Pancreas (tissue), 10 donors: ENCODE measurements around the gene TOMM40L. TPM values are rescaled to one million over a fixed set of nuclear protein-coding genes. Genes with fewer than 3 reads are reported as not detected.
A peak's percentile ranks its signal among the peaks of the same experiment; 100 is the strongest.

Source experiments
- ATAC-seq, 4 donors: fragments of 200-7000 bp; cut with Tn5 transposase; one replicate each; pipeline versions ENCODE4 v1.8.0 to v1.9.1; 2020; ENCODE audit warnings: mild to moderate bottlenecking in 4 of 4, moderate library complexity in 4 of 4
- DNase-seq, 6 donors: peaks; one replicate each; pipeline ENCODE4 v3.0.0-alpha.2; 2020
- FAIRE-seq: peaks from 2 replicates; lab custom pipeline; 2012; peaks lifted over from hg19 to GRCh38; lab: Jason Lieb, UNC
- H3K27ac ChIP-seq, 4 donors: fragments of 200-600 bp; sonication (generic); 1 replicate in 3 of 4; 2 replicates in 1 of 4; pipeline versions ENCODE4 v1.5.0 to v1.8.0; 2020
- H3K27me3 ChIP-seq, 4 donors: fragments of 200-600 bp; one replicate each; pipeline ENCODE4 v1.8.0; 2021
- H3K36me3 ChIP-seq, 3 donors: fragments of 200-600 bp; sonication (generic) in 1 of 3; one replicate each; pipeline versions ENCODE4 v1.5.0 to v1.8.0; 2020 to 2021
- H3K4me1 ChIP-seq, 3 donors: fragments of 200-600 bp; one replicate each; pipeline ENCODE4 v1.8.0; 2021
- H3K4me3 ChIP-seq, 4 donors: fragments of 200-600 bp; sonication (generic) in 2 of 4; one replicate each; pipeline versions ENCODE4 v1.5.0 to v1.8.0; 2020 to 2021
- H3K9me3 ChIP-seq, 4 donors: fragments of 200-600 bp; one replicate each; pipeline ENCODE4 v1.8.0; 2021
- WGBS, 2 donors: extraction: QIAGEN DNeasy Blood & Tissue Kit; methylation state at CpG; one replicate each; pipeline ENCODE4 v1.1.7; 2013; 5-methylcytosine and 5-hydroxymethylcytosine counted together
- intact Hi-C, 3 donors: fragments of 100-400 bp; cut with DNase I; formaldehyde crosslinking; loops; one replicate each; pipeline versions ENCODE4 v1.11.1 to v1.14.2; 2022
- microRNA-seq, 2 donors: library from miRNA; unstranded; fragments of <30 nt; microRNA quantifications; one replicate each; pipeline versions ENCODE4 to v1.1.0, GENCODE V29; 2019 to 2020
- polyA plus RNA-seq, 2 donors: library from polyadenylated mRNA; stranded (reverse); fragments of 200-250 nt; gene quantifications; one replicate each; pipeline ENCODE4 v1.2.3, GENCODE V29; 2013
- total RNA-seq, 6 donors: library from RNA; stranded (reverse); fragmentation: NEBNext Ultra II Directional in 4 of 6; extraction: Animal tissue kit (Norgen Biotek cat#: 25700) in 4 of 6; gene quantifications; one replicate each; pipeline versions ENCODE4 v1.2.1 to v1.2.4, GENCODE V29; 2021 to 2023
- TF ChIP-seq, protein P1 (sequence below), 4 donors: fragments of 200-600 bp; sonication (generic) in 3 of 4; IDR thresholded peaks; one replicate each; pipeline versions ENCODE4 v1.5.0 to v1.8.0; 2021; ENCODE audit warnings: antibody characterized with exemption in 4 of 4
- donor health status: healthy with polysubstance abuse.
- donor health status: DM: no; HTN: no; CAD: no; lungs with moderate emphysema.
- donor health status: DM: no; HTN: no; CAD: no.
- donor health status: control.
- donor health status: control.
- donor health status: Bipolar disorder and iron deficiency.
- donor health status: DM: yes; HTN: yes; CAD: no.
- donor health status: DM: no; HTN: no; CAD: no.
- donor health status: DM: no; HTN: no; CAD: no.
- donor health status: DM: yes; HTN: yes; CAD: no.

TOMM40L gene
- total and polyA plus RNA-seq, 8 donors = 1.4 to 5.6 (median 3.1) TPM

DNA sequence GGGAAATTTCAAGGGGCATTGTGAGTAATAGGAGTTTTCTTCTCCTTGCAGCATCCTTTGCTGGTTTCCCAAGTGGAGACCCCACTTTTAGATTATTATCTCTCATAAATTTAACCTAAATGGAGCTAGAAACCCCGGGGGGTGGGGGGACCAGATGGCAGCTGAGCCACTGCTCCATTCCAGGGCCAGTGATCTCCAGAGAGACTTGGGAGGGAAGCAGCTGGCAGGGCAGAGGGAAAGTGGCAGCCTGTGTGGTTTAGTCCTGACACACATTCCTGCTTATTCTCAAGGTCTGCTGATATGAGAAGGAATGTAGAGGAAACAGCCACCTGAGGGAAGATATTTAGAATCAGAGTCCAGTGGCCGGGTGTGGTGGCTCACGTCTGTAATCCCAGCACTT is 49.0 kb downstream of the TOMM40L start:
- ATAC-seq (peak; percentile 87 to 99 (median 94)), FAIRE-seq (no peak), DNase-seq (peak in 4 of 6 donors; percentile 36 to 62 (median 54))
- Histone ChIP-seq H3K4me3 (no peak overlapping the region), H3K9me3 (no peaks in the 10 kb centered on the region), H3K4me1 (peaks cover 0 to 8% (median 0%) of the 10 kb centered on the region in 3 donors), H3K27ac (no peak overlapping the region), H3K36me3 (no peaks in the 10 kb centered on the region), H3K27me3 (no peaks in the 10 kb centered on the region)
- TF ChIP-seq, protein P1, sequence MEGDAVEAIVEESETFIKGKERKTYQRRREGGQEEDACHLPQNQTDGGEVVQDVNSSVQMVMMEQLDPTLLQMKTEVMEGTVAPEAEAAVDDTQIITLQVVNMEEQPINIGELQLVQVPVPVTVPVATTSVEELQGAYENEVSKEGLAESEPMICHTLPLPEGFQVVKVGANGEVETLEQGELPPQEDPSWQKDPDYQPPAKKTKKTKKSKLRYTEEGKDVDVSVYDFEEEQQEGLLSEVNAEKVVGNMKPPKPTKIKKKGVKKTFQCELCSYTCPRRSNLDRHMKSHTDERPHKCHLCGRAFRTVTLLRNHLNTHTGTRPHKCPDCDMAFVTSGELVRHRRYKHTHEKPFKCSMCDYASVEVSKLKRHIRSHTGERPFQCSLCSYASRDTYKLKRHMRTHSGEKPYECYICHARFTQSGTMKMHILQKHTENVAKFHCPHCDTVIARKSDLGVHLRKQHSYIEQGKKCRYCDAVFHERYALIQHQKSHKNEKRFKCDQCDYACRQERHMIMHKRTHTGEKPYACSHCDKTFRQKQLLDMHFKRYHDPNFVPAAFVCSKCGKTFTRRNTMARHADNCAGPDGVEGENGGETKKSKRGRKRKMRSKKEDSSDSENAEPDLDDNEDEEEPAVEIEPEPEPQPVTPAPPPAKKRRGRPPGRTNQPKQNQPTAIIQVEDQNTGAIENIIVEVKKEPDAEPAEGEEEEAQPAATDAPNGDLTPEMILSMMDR (IDR thresholded peaks at IDR 0.05) = no peak
- intact Hi-C loops = no loop called here
- 9 to 18% methylated on average over 3 of the region's 3 CpGs for WGBS, 2 donors

Small RNAs within 50 kb of the gene (microRNA-seq; reads per million reads assigned to microRNA genes)
- gene MIR5187 = 0 to 0.39 reads per million in 2 donors

Other genes starting within 250 kb of the TOMM40L start
- gene F11R, start 204.9 kb upstream of the TOMM40L start, total RNA-seq = 10 to 100 TPM; 30.0 to 59.5 (median 38.2) TPM
- 10 to 100 TPM; 22.7 to 23.6 TPM for gene F11R, start 204.9 kb upstream of the TOMM40L start, polyA plus RNA-seq
- gene TSTD1, start 187.1 kb upstream of the TOMM40L start, total RNA-seq = 10 to 100 TPM; 24.8 to 43.8 (median 32.1) TPM
- 100 to 1,000 TPM in 1 of 2 donors, 10 to 100 TPM in 1; 69.0 to 131 TPM for gene TSTD1, start 187.1 kb upstream of the TOMM40L start, polyA plus RNA-seq
- gene USF1, start 180.1 kb upstream of the TOMM40L start, total RNA-seq = 10 to 100 TPM; 15.8 to 33.2 (median 21.7) TPM
- gene USF1, start 180.1 kb upstream of the TOMM40L start, polyA plus RNA-seq = 100 to 1,000 TPM in 1 of 2 donors, 10 to 100 TPM in 1; 89.4 to 118 TPM
- 1 to 10 TPM in 4 of 6 donors, under 1 TPM in 2; 0.43 to 9.1 (median 1.9) TPM for gene ARHGAP30, start 156.2 kb upstream of the TOMM40L start, total RNA-seq
- 1 to 10 TPM in 1 of 2 donors, under 1 TPM in 1; 0.70 to 2.0 TPM for gene ARHGAP30, start 156.2 kb upstream of the TOMM40L start, polyA plus RNA-seq
- gene NECTIN4, start 136.5 kb upstream of the TOMM40L start, total RNA-seq = 1 to 10 TPM; 1.7 to 9.3 (median 3.5) TPM
- gene NECTIN4, start 136.5 kb upstream of the TOMM40L start, polyA plus RNA-seq = 1 to 10 TPM; 2.1 to 2.7 TPM
- gene KLHDC9, start 127.7 kb upstream of the TOMM40L start, total RNA-seq = 1 to 10 TPM; 3.2 to 7.9 (median 6.2) TPM
- gene KLHDC9, start 127.7 kb upstream of the TOMM40L start, polyA plus RNA-seq = 10 to 100 TPM in 1 of 2 donors, 1 to 10 TPM in 1; 8.6 to 19.3 TPM
- 10 to 100 TPM in 5 of 6 donors, 1 to 10 TPM in 1; 9.8 to 24.8 (median 18.0) TPM for gene PFDN2, start 108.0 kb upstream of the TOMM40L start, total RNA-seq
- 10 to 100 TPM; 63.8 to 91.6 TPM for gene PFDN2, start 108.0 kb upstream of the TOMM40L start, polyA plus RNA-seq
- gene NIT1, start 108.0 kb upstream of the TOMM40L start, total RNA-seq = 10 to 100 TPM; 17.9 to 25.1 (median 19.9) TPM
- 10 to 100 TPM; 27.7 to 48.4 TPM for gene NIT1, start 108.0 kb upstream of the TOMM40L start, polyA plus RNA-seq
- 10 to 100 TPM; 12.4 to 20.8 (median 15.6) TPM for gene DEDD, start 93.4 kb upstream of the TOMM40L start, total RNA-seq
- gene DEDD, start 93.4 kb upstream of the TOMM40L start, polyA plus RNA-seq = 10 to 100 TPM; 11.1 to 19.7 TPM
- gene UFC1, start 72.1 kb upstream of the TOMM40L start, total RNA-seq = 10 to 100 TPM; 59.5 to 80.7 (median 70.4) TPM
- gene UFC1, start 72.1 kb upstream of the TOMM40L start, polyA plus RNA-seq = 100 to 1,000 TPM in 1 of 2 donors, 10 to 100 TPM in 1; 78.4 to 107 TPM
- gene USP21, start 66.6 kb upstream of the TOMM40L start, total RNA-seq = 10 to 100 TPM in 3 of 6 donors, 1 to 10 TPM in 3; 7.9 to 18.4 (median 9.5) TPM
- 10 to 100 TPM; 21.1 to 25.3 TPM for gene USP21, start 66.6 kb upstream of the TOMM40L start, polyA plus RNA-seq
- gene PPOX, start 59.6 kb upstream of the TOMM40L start, total RNA-seq = 10 to 100 TPM in 3 of 6 donors, 1 to 10 TPM in 3; 7.4 to 14.3 (median 10.2) TPM
- 10 to 100 TPM; 42.0 to 56.4 TPM for gene PPOX, start 59.6 kb upstream of the TOMM40L start, polyA plus RNA-seq
- 10 to 100 TPM; 14.8 to 22.0 (median 19.0) TPM for gene B4GALT3, start 48.6 kb upstream of the TOMM40L start, total RNA-seq
- 10 to 100 TPM; 29.7 to 35.6 TPM for gene B4GALT3, start 48.6 kb upstream of the TOMM40L start, polyA plus RNA-seq
- gene ADAMTS4, start 27.0 kb upstream of the TOMM40L start, total RNA-seq = 1 to 10 TPM; 2.7 to 6.6 (median 4.8) TPM
- 1 to 10 TPM; 3.7 to 3.9 TPM for gene ADAMTS4, start 27.0 kb upstream of the TOMM40L start, polyA plus RNA-seq
- 10 to 100 TPM; 26.7 to 44.4 (median 31.1) TPM for gene NDUFS2, start 23.7 kb upstream of the TOMM40L start, total RNA-seq
- 10 to 100 TPM; 29.3 to 56.8 TPM for gene NDUFS2, start 23.7 kb upstream of the TOMM40L start, polyA plus RNA-seq
- gene FCER1G, start 10.8 kb upstream of the TOMM40L start, total RNA-seq = 10 to 100 TPM in 3 of 6 donors, 1 to 10 TPM in 3; 1.3 to 25.0 (median 6.5) TPM
- 10 to 100 TPM; 12.8 to 16.2 TPM for gene FCER1G, start 10.8 kb upstream of the TOMM40L start, polyA plus RNA-seq
- gene APOA2, start 2.4 kb upstream of the TOMM40L start, total RNA-seq = 1 to 10 TPM in 1 of 6 donors, not detected in 5; 3.2 TPM
- gene APOA2, start 2.4 kb upstream of the TOMM40L start, polyA plus RNA-seq = not detected
- not detected for gene NR1I3, start 12.1 kb downstream of the TOMM40L start, total RNA-seq
- under 1 TPM in 1 of 2 donors, not detected in 1; 0.15 TPM for gene NR1I3, start 12.1 kb downstream of the TOMM40L start, polyA plus RNA-seq
- gene PCP4L1, start 32.7 kb downstream of the TOMM40L start, total RNA-seq = under 1 TPM in 3 of 6 donors, not detected in 3; 0.08 to 0.23 (median 0.13) TPM
- under 1 TPM in 1 of 2 donors, not detected in 1; 0.15 TPM for gene PCP4L1, start 32.7 kb downstream of the TOMM40L start, polyA plus RNA-seq
- 1 to 10 TPM in 4 of 6 donors, under 1 TPM in 2; 0.51 to 2.1 (median 1.4) TPM for gene MPZ, start 83.9 kb downstream of the TOMM40L start, total RNA-seq
- 1 to 10 TPM; 1.3 to 2.8 TPM for gene MPZ, start 83.9 kb downstream of the TOMM40L start, polyA plus RNA-seq
- gene SDHC, start 88.3 kb downstream of the TOMM40L start, total RNA-seq = 10 to 100 TPM; 38.7 to 91.4 (median 58.8) TPM
- 10 to 100 TPM; 18.2 to 64.6 TPM for gene SDHC, start 88.3 kb downstream of the TOMM40L start, polyA plus RNA-seq
- under 1 TPM in 1 of 6 donors, not detected in 5; 0.47 TPM for gene CFAP126, start 141.8 kb downstream of the TOMM40L start, total RNA-seq
- gene CFAP126, start 141.8 kb downstream of the TOMM40L start, polyA plus RNA-seq = under 1 TPM; 0.34 to 0.87 TPM